ENCODE data around the gene E2F6.

E2F6 gene

GRCh38 chr2:11502740-11503292 is 36.9 kb upstream of the E2F6 start:
- no peak for DNase-seq (ENCODE audit: low spot score)
- TF ChIP-seq CTCF (IDR thresholded peaks at IDR 0.05; ENCODE audit: borderline replicate concordance, control extremely low read depth, extremely low read depth, insufficient read depth, missing control alignments), result no peak
- in situ Hi-C loops (cut with MboI; ENCODE audit: low sequenced_read_pairs, unreplicated experiment), result no loop called here

GRCh38 chr2:11500702-11501303 is 34.8 kb upstream of the E2F6 start:
- in situ Hi-C loops (cut with MboI; ENCODE audit: low sequenced_read_pairs, unreplicated experiment), result no loop called here
- TF ChIP-seq CTCF (IDR thresholded peaks at IDR 0.05; ENCODE audit: borderline replicate concordance, control extremely low read depth, extremely low read depth, insufficient read depth, missing control alignments), result no peak
- DNase-seq (ENCODE audit: low spot score), result no peak

GRCh38 chr2:11499081-11499743 is 33.3 kb upstream of the E2F6 start:
- TF ChIP-seq CTCF (IDR thresholded peaks at IDR 0.05; ENCODE audit: borderline replicate concordance, control extremely low read depth, extremely low read depth, insufficient read depth, missing control alignments), result no peak
- in situ Hi-C loops (cut with MboI; ENCODE audit: low sequenced_read_pairs, unreplicated experiment), result no loop called here
- DNase-seq (ENCODE audit: low spot score), result no peak

GRCh38 chr2:11498543-11499034 is 32.6 kb upstream of the E2F6 start:
- in situ Hi-C loops (cut with MboI; ENCODE audit: low sequenced_read_pairs, unreplicated experiment), result no loop called here
- DNase-seq (ENCODE audit: low spot score), result peak; percentile 60
- TF ChIP-seq CTCF (IDR thresholded peaks at IDR 0.05; ENCODE audit: borderline replicate concordance, control extremely low read depth, extremely low read depth, insufficient read depth, missing control alignments), result no peak

DNA sequence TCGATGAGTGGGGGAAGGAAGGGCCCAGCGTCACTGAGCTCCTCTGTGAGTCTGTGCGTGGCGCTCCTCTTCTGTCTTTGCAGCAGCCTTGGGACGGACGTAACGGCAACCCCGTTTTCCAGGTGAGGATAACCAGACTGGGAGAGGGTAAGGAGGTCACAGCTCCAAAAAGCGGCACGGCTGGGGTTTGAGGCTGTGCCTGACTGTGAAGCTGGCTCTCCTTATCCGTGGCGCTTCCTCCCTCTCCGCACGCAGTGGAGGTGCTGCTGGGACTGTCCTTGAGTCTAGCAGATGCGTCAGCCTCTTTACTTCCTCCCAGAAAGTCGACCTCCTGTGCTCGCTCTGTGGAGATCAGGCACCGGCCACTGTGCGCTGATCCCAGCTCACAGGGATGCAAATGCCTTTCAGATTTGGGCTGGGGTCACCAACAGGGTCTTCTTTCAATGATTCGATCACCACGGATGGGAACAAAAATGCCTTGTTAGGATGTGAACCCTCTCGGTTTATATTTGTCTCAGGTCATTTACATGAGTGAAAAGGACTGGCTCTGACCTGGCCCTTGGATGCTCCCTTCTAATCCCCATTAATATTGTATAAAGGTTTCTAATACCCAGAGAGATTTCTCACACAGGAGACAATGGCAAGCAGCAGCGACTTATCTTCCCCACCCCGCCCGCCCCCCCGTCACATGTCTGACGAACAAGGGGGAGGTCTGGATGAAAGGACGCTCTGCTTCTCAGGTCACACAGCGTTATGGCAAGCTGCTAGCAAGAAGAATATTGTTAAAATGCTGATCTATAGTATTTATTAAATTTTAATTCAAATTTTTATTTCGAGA is 30.1 kb upstream of the E2F6 start:
- no peak for TF ChIP-seq CTCF (IDR thresholded peaks at IDR 0.05; ENCODE audit: borderline replicate concordance, control extremely low read depth, extremely low read depth, insufficient read depth, missing control alignments)
- no peak for DNase-seq (ENCODE audit: low spot score)
- in situ Hi-C loops (cut with MboI; ENCODE audit: low sequenced_read_pairs, unreplicated experiment), result no loop called here

DNA sequence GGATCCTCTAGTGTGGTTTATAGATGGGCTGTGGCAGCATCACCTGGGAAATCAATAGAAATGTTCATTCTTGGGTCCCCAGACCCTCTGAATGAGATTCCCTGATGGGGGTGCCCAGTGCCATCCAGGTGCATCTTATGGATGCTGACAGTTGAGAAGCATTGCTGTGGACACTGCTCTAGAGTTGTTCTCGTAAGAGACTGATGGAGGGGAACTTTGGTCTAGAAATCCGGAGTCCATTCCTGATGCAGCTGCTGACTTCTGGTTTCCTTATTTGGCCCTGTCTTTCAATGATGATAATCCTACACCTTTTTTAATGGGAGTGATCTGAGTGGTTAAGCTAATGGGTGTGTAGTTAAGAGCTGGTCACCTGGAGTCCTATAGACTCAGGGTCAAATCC is 28.3 kb upstream of the E2F6 start:
- no peak for TF ChIP-seq CTCF (IDR thresholded peaks at IDR 0.05; ENCODE audit: borderline replicate concordance, control extremely low read depth, extremely low read depth, insufficient read depth, missing control alignments)
- DNase-seq (ENCODE audit: low spot score), result no peak
- in situ Hi-C loops (cut with MboI; ENCODE audit: low sequenced_read_pairs, unreplicated experiment), result no loop called here

Data from GM13976 (cell line).